HepG2 (cell line): Measurements from ENCODE around the gene L3MBTL1. TPM values are rescaled to one million over a fixed set of nuclear protein-coding genes. Genes with fewer than 3 reads are reported as not detected.

Experiments used
- ARNTL ChIP-seq: sonication (generic); formaldehyde crosslinking; IDR thresholded peaks from 2 replicates; pipeline ENCODE4 v1.4.0; 2020; ENCODE audit warnings: mild to moderate bottlenecking, missing genetic modification reagents
- ATM ChIP-seq: fragments of 450-650 bp; IDR thresholded peaks from 2 replicates; pipeline ENCODE4 v1.7.1; 2017; ENCODE audit warnings: mild to moderate bottlenecking, borderline replicate concordance
- BRCA1 ChIP-seq: sonication (generic); formaldehyde crosslinking; IDR thresholded peaks from 2 replicates; pipeline ENCODE4 v1.4.0; 2020; ENCODE audit warnings: missing genetic modification reagents
- CHCHD3 ChIP-seq: sonication (generic); formaldehyde crosslinking; IDR thresholded peaks from 2 replicates; pipeline ENCODE4 v1.8.0; 2022; ENCODE audit warnings: mild to moderate bottlenecking, missing genetic modification reagents, moderate library complexity
- ETV5 ChIP-seq: IDR thresholded peaks from 2 replicates; pipeline ENCODE4 v1.6.1; 2018; ENCODE audit warnings: missing biosample characterization, missing genetic modification reagents, inconsistent platforms, borderline replicate concordance
- FOXA1 ChIP-seq, 2 experiments: fragments of 450-650 bp in 1 of 2; sonication (generic) in 1 of 2; formaldehyde crosslinking in 1 of 2; IDR thresholded peaks; 2 replicates each; pipeline versions ENCODE4 v1.4.0 to v1.6.1; 2016 to 2020; ENCODE audit warnings: missing genetic modification reagents in 1 of 2
- GATA4 ChIP-seq: sonication (generic); IDR thresholded peaks from 2 replicates; pipeline ENCODE4 v1.6.1; 2016; ENCODE audit warnings: antibody characterized with exemption, low read depth, borderline replicate concordance
- GLI4 ChIP-seq: sonication (generic); formaldehyde crosslinking; IDR thresholded peaks from 2 replicates; pipeline ENCODE4 v1.5.1; 2020; ENCODE audit warnings: missing genetic modification reagents, mild to moderate bottlenecking, moderate library complexity, borderline replicate concordance
- HMGXB4 ChIP-seq, 2 experiments: sonication (generic) in 1 of 2; formaldehyde crosslinking in 1 of 2; IDR thresholded peaks; 2 replicates each; pipeline versions ENCODE4 v1.4.0 to v1.6.1; 2018 to 2020; ENCODE audit warnings: missing genetic modification reagents in 2 of 2, borderline replicate concordance in 1 of 2, low read depth in 1 of 2, mild to moderate bottlenecking in 1 of 2, missing biosample characterization in 1 of 2
- JUND ChIP-seq: sonication (generic); formaldehyde crosslinking; IDR thresholded peaks from 2 replicates; pipeline ENCODE4 v1.8.0; 2022; ENCODE audit warnings: mild to moderate bottlenecking, missing genetic modification reagents
- KLF16 ChIP-seq, 2 experiments: sonication (generic) in 1 of 2; formaldehyde crosslinking in 1 of 2; IDR thresholded peaks; 2 replicates each; pipeline versions ENCODE4 v1.6.1 to v1.8.0; 2016 to 2023; ENCODE audit warnings: missing genetic modification reagents in 2 of 2, missing compliant biosample characterization in 1 of 2
- MED8 ChIP-seq: sonication (generic); formaldehyde crosslinking; IDR thresholded peaks from 2 replicates; pipeline ENCODE4 v1.8.1; 2023; ENCODE audit warnings: mild to moderate bottlenecking, missing genetic modification reagents; ENCODE audit not compliant: insufficient replicate concordance
- MYC ChIP-seq: sonication (generic); formaldehyde crosslinking; IDR thresholded peaks from 2 replicates; pipeline ENCODE4 v1.9.0; 2021; ENCODE audit warnings: missing genetic modification reagents, borderline replicate concordance
- NKX3-1 ChIP-seq: sonication (generic); formaldehyde crosslinking; IDR thresholded peaks from 2 replicates; pipeline ENCODE4 v1.5.0; 2020; ENCODE audit warnings: missing genetic modification reagents
- RORA ChIP-seq: sonication (generic); formaldehyde crosslinking; IDR thresholded peaks from 2 replicates; pipeline ENCODE4 v1.5.0; 2020; ENCODE audit warnings: mild to moderate bottlenecking, missing genetic modification reagents, moderate library complexity
- SRSF4 ChIP-seq: fragments of 200-400 bp; formaldehyde crosslinking; IDR thresholded peaks from one replicate; pipeline ENCODE4 v1.6.1; 2018; ENCODE audit warnings: mild to moderate bottlenecking, low read depth, low read length, moderate library complexity; ENCODE audit not compliant: poor library complexity, severe bottlenecking
- YEATS4 ChIP-seq: sonication (generic); formaldehyde crosslinking; IDR thresholded peaks from 2 replicates; pipeline ENCODE4 v1.4.0; 2020; ENCODE audit warnings: missing genetic modification reagents, borderline replicate concordance
- ZBED4 ChIP-seq: sonication (generic); formaldehyde crosslinking; IDR thresholded peaks from 2 replicates; pipeline ENCODE4 v1.4.0; 2020; ENCODE audit warnings: missing genetic modification reagents, borderline replicate concordance
- ZFP1 ChIP-seq: IDR thresholded peaks from 2 replicates; pipeline ENCODE4 v1.6.1; 2016
- ZNF230 ChIP-seq: sonication (generic); formaldehyde crosslinking; IDR thresholded peaks from 2 replicates; pipeline ENCODE4 v1.4.0; 2020; ENCODE audit warnings: mild to moderate bottlenecking, missing genetic modification reagents
- ZNF460 ChIP-seq: sonication (generic); formaldehyde crosslinking; IDR thresholded peaks from 2 replicates; pipeline ENCODE4 v1.5.1; 2020; ENCODE audit warnings: missing genetic modification reagents, mild to moderate bottlenecking, borderline replicate concordance
- ZNF674 ChIP-seq: sonication (generic); formaldehyde crosslinking; IDR thresholded peaks from 2 replicates; pipeline ENCODE4 v1.5.0; 2020; ENCODE audit warnings: low read depth, mild to moderate bottlenecking, missing genetic modification reagents
- ZNF761 ChIP-seq: sonication (generic); formaldehyde crosslinking; conservative IDR thresholded peaks from 2 replicates; pipeline ENCODE4 v1.4.0; 2020; ENCODE audit warnings: mild to moderate bottlenecking, missing genetic modification reagents
- polyA plus RNA-seq, 8 experiments: library from polyadenylated mRNA; depleted of rRNA in 3 of 8; stranded (reverse) in 7 of 8; unstranded in 1 of 8; fragments of >200 nt; fragmentation: Illumina TruSeq in 4 of 8; extraction: Trizol in 4 of 8; gene quantifications; 2 replicates each; pipeline versions ENCODE4 v1.2.1 to v1.2.3, GENCODE V29; 2011 to 2016; ENCODE audit warnings: low read depth in 4 of 8, missing spikeins in 1 of 8, mixed read lengths in 1 of 8; ENCODE audit not compliant: insufficient read depth in 1 of 8
- total RNA-seq, 5 experiments: library from RNA; depleted of rRNA; stranded (reverse); fragments of >200 nt; fragmentation: Illumina TruSeq; extraction: Trizol; gene quantifications; 2 replicates each; pipeline ENCODE4 v1.2.3, GENCODE V29; 2016; ENCODE audit warnings: low read depth in 1 of 5

Gene L3MBTL1
- total and polyA plus RNA-seq, 2 of the 13 experiments (the other 11 are each of a cell fraction or from before 2014, with no cell fraction given): 9.0 to 17.8 TPM

GRCh38 chr20:43558412-43559146 is 51.1 kb downstream of the L3MBTL1 start, which contains the start of gene SGK2 (continued):
- TF ChIP-seq SRSF4 (no peak), ZNF460 (CRISPR knock-in tag) (no peak), JUND (CRISPR knock-in tag) (peak; percentile 64), KLF16 (CRISPR knock-in tag; IDR thresholded peaks at IDR 0.05) (peak in 1 of 2 experiments; percentile 79; a peak in 2 of 4 replicates), ZNF761 (CRISPR knock-in tag) (no peak), MYC (CRISPR knock-in tag) (no peak; the same call in 1 of the 2 replicates), MED8 (CRISPR knock-in tag) (peak; percentile 77), CHCHD3 (CRISPR knock-in tag) (no peak; the same call in 1 of the 2 replicates), ETV5 (peak; percentile 27; the same call in 1 of the 2 replicates), HMGXB4 (CRISPR knock-in tag; IDR thresholded peaks at IDR 0.05; ENCODE audit: borderline replicate concordance in 1 of 2, low read depth in 1 of 2) (peak in 1 of 2 experiments; percentile 73; a peak in 3 of 4 replicates), ZNF230 (peak; percentile 67; the same call in 1 of the 2 replicates), RORA (no peak; the same call in 1 of the 2 replicates), YEATS4 (CRISPR knock-in tag) (peak; percentile 73), FOXA1 (IDR thresholded peaks at IDR 0.05) (no peak), FOXA1 (CRISPR knock-in tag; IDR thresholded peaks at IDR 0.05) (0 out of 2 replicates have a peak, but pooled peaks have one; percentile 10), ZNF674 (no peak), NKX3-1 (CRISPR knock-in tag) (no peak; the same call in 1 of the 2 replicates), ATM (no peak), GATA4 (no peak), ARNTL (CRISPR knock-in tag) (peak; percentile 60), GLI4 (CRISPR knock-in tag) (peak; percentile 71; the same call in 1 of the 2 replicates), ZFP1 (CRISPR knock-in tag) (peak; percentile 17; the same call in 1 of the 2 replicates), BRCA1 (CRISPR knock-in tag) (no peak; the same call in 1 of the 2 replicates), ZBED4 (CRISPR knock-in tag) (0 out of 2 replicates have a peak, but pooled peaks have one; percentile 62)
